B cell (primary cell): ENCODE results near the gene RTKN. TPM values are rescaled to one million over a fixed set of nuclear protein-coding genes. Genes with fewer than 3 reads are reported as not detected.

Source experiments
- ATAC-seq: fragments of 200-7000 bp; cut with Tn5 transposase; one replicate; pipeline ENCODE4 v1.10.0; 2021; ENCODE audit warnings: low read depth, mild to moderate bottlenecking, moderate number of reproducible peaks, moderate library complexity
- CTCF ChIA-PET: fragments of 350-600 bp; sonication (Branson Sonifier 250); formaldehyde crosslinking; loops from one replicate; lab custom pipeline; 2021; ENCODE audit warnings: antibody characterized with exemption, inconsistent platforms; lab: Charles Lee
- POLR2A ChIA-PET: fragments of 350-600 bp; sonication (Branson Sonifier 250); formaldehyde crosslinking; loops from one replicate; lab custom pipeline; 2021; ENCODE audit warnings: antibody characterized with exemption; lab: Charles Lee
- DNase-seq: peaks from one replicate; pipeline ENCODE4 v3.0.0; 2013
- H2AFZ ChIP-seq: 2 replicates; pipeline ENCODE4 v1.6.1; 2012; ENCODE audit warnings: mild to moderate bottlenecking, low read depth, low read length; ENCODE audit not compliant: insufficient read depth, poor library complexity, severe bottlenecking
- H3K27ac ChIP-seq, 2 donors: 1 replicate in 1 of 2; 2 replicates in 1 of 2; pipeline ENCODE4 v1.5.1; 2012 to 2013; ENCODE audit warnings: low read length in 2 of 2, mild to moderate bottlenecking in 2 of 2, moderate library complexity in 1 of 2
- H3K27me3 ChIP-seq, 4 experiments: fragments of 200-600 bp in 1 of 4; sonication (generic) in 1 of 4; replicated peaks in 1 of 4; 1 replicate in 2 of 4; 2 replicates in 2 of 4; pipeline versions ENCODE4 v1.6.1 to v1.7.0; 2013 to 2016; ENCODE audit warnings: low read length in 3 of 4, mild to moderate bottlenecking in 2 of 4, mixed read lengths in 1 of 4, moderate library complexity in 1 of 4; ENCODE audit not compliant: insufficient read depth in 4 of 4, control insufficient read depth in 3 of 4; ENCODE audit errors: control extremely low read depth in 1 of 4
- H3K36me3 ChIP-seq, 2 experiments: replicated peaks in 1 of 2; 1 replicate in 1 of 2; 2 replicates in 1 of 2; pipeline versions ENCODE4 v1.6.1 to v1.7.1; 2013; ENCODE audit warnings: low read length in 1 of 2; ENCODE audit not compliant: insufficient read depth in 2 of 2, control insufficient read depth in 1 of 2; ENCODE audit errors: control extremely low read depth in 1 of 2, extremely low read depth in 1 of 2
- H3K4me1 ChIP-seq, 2 donors: fragments of 200-600 bp in 1 of 2; sonication (generic) in 1 of 2; 1 replicate in 1 of 2; 2 replicates in 1 of 2; pipeline versions ENCODE4 v1.5.1 to v1.6.1; 2013 to 2017; ENCODE audit warnings: low read length in 2 of 2; ENCODE audit not compliant: control insufficient read depth in 2 of 2, insufficient read depth in 2 of 2
- H3K4me2 ChIP-seq: replicated peaks from 2 replicates; pipeline ENCODE3; 2012; ENCODE audit warnings: mild to moderate bottlenecking, low read depth, low read length; ENCODE audit not compliant: poor library complexity, severe bottlenecking
- H3K4me3 ChIP-seq, 5 experiments: fragments of 200-600 bp in 1 of 5; sonication (generic) in 1 of 5; 1 replicate in 3 of 5; 2 replicates in 2 of 5; pipeline versions ENCODE4 v1.5.1 to v1.7.0; 2011 to 2016; ENCODE audit warnings: low read length in 4 of 5, mild to moderate bottlenecking in 4 of 5, low read depth in 2 of 5, control low read depth in 1 of 5, moderate library complexity in 1 of 5; ENCODE audit not compliant: insufficient read depth in 1 of 5; ENCODE audit errors: control extremely low read depth in 1 of 5, extremely low read depth in 1 of 5
- H3K79me2 ChIP-seq: fragments of 200-600 bp; sonication (generic); one replicate; pipeline ENCODE4 v1.6.0; 2016; ENCODE audit warnings: low read length; ENCODE audit not compliant: control insufficient read depth, insufficient read depth
- H3K9ac ChIP-seq: fragments of 200-600 bp; sonication (generic); 2 replicates; pipeline ENCODE4 v1.6.1; 2017; ENCODE audit warnings: mild to moderate bottlenecking, low read length, moderate library complexity
- H3K9me3 ChIP-seq, 3 donors: one replicate each; pipeline versions ENCODE4 v1.6.1 to v1.7.1; 2013; ENCODE audit warnings: low read length in 2 of 3; ENCODE audit not compliant: control insufficient read depth in 2 of 3, insufficient read depth in 1 of 3; ENCODE audit errors: control extremely low read depth in 1 of 3
- H4K20me1 ChIP-seq: 2 replicates; pipeline ENCODE4 v1.6.0; 2012; ENCODE audit warnings: mild to moderate bottlenecking, low read length; ENCODE audit not compliant: insufficient read depth, control insufficient read depth, poor library complexity, severe bottlenecking
- H3K27ac Mint-ChIP-seq: one replicate; pipeline ENCODE4 v1.8.0; 2021; ENCODE audit warnings: mixed read lengths
- H3K27me3 Mint-ChIP-seq: one replicate; pipeline ENCODE4 v1.8.0; 2021; ENCODE audit warnings: mixed read lengths
- H3K4me1 Mint-ChIP-seq: one replicate; pipeline ENCODE4 v1.8.0; 2021; ENCODE audit warnings: mixed read lengths
- H3K4me3 Mint-ChIP-seq: one replicate; pipeline ENCODE4 v1.8.0; 2021; ENCODE audit warnings: mixed read lengths
- H3K9me3 Mint-ChIP-seq: one replicate; pipeline ENCODE4 v1.8.0; 2022; ENCODE audit warnings: mixed read lengths; ENCODE audit not compliant: insufficient read depth
- CTCF ChIP-seq: fragments of 200-600 bp; IDR thresholded peaks from one replicate; pipeline ENCODE4 v1.8.0; 2022; ENCODE audit warnings: antibody characterized with exemption, mild to moderate bottlenecking
- EZH2 ChIP-seq: IDR thresholded peaks from 2 replicates; pipeline ENCODE4 v1.6.1; 2012; ENCODE audit warnings: borderline replicate concordance, low read depth, mild to moderate bottlenecking, moderate library complexity, low read length; ENCODE audit not compliant: insufficient read depth, poor library complexity, severe bottlenecking
- WGBS: methylation state at CpG from one replicate; pipeline ENCODE4 v1.1.5; 2013; ENCODE audit warnings: missing lambda C conversion rate; ENCODE audit not compliant: insufficient coverage; 5-methylcytosine and 5-hydroxymethylcytosine counted together
- intact Hi-C: fragments of 100-400 bp; cut with micrococcal nuclease; formaldehyde crosslinking; loops from one replicate; pipeline ENCODE4 v1.10.0; 2022
- polyA plus RNA-seq: library from polyadenylated mRNA; depleted of rRNA; stranded (reverse); fragments of >200 nt; gene quantifications from 2 replicates; pipeline ENCODE4 v1.2.3, GENCODE V29; 2012
- total RNA-seq, 2 donors: library from RNA; stranded (reverse); fragments of 120-200 nt in 1 of 2; gene quantifications; 1 replicate in 1 of 2; 2 replicates in 1 of 2; pipeline versions ENCODE4 v1.2.3 to v1.2.4, GENCODE V29; 2013 to 2022

Gene RTKN
- total and polyA plus RNA-seq, 2 donors (not counting 1 experiment from before 2014, with no cell fraction given) = 5.1 to 10.5 TPM

GRCh38 chr2:74462054-74462785, 20.5 kb upstream of the RTKN start:
- Mint-ChIP-seq H3K27me3 (no peaks in the 10 kb centered on the region), H3K4me1 (peaks cover 43% of the 10 kb centered on the region), H3K4me3 (no peak overlapping the region), H3K27ac (peak overlapping the region; percentile 65), H3K9me3 (no peaks in the 10 kb centered on the region)
- H3K4me1 ChIP-seq = peaks cover 20 to 29% of the 10 kb centered on the region in 2 donors
- H3K27me3 ChIP-seq = no peaks in the 10 kb centered on the region
- no peak for TF ChIP-seq CTCF
- no peak for TF ChIP-seq EZH2
- no peaks in the 10 kb centered on the region for H3K9me3 ChIP-seq
- ChIA-PET POLR2A (interaction anchor here (0.5 to 0.6 kb wide), 2 partner anchors 12 to 281 kb away, joined by 3 to 8 read pairs; no protein-coding TSS in a partner anchor), CTCF (no interaction called here)
- H3K79me2 ChIP-seq = peaks cover 44% of the 10 kb centered on the region
- no peak overlapping the region for H2AFZ ChIP-seq
- ATAC-seq (no peak), DNase-seq (peak; percentile 13)
- no peak overlapping the region for H3K4me3 ChIP-seq
- peaks cover 16% of the 10 kb centered on the region for H4K20me1 ChIP-seq
- no peak overlapping the region for H3K4me2 ChIP-seq
- no peak overlapping the region for H3K9ac ChIP-seq
- H3K36me3 ChIP-seq = peaks cover 0 to 20% of the 10 kb centered on the region in 2 experiments
- no peak overlapping the region for H3K27ac ChIP-seq
- intact Hi-C loops = no loop called here
- WGBS = 97% methylated on average over 16 of the region's 20 CpGs
